GM18858 (cell line): Measurements from ENCODE around the gene ADISSP.

Experiments
- ATAC-seq: cut with Tn5 transposase; IDR thresholded peaks from one replicate; pipeline ENCODE4 v1.9.1; 2021; ENCODE audit not compliant: unreplicated experiment

The ADISSP gene

DNA sequence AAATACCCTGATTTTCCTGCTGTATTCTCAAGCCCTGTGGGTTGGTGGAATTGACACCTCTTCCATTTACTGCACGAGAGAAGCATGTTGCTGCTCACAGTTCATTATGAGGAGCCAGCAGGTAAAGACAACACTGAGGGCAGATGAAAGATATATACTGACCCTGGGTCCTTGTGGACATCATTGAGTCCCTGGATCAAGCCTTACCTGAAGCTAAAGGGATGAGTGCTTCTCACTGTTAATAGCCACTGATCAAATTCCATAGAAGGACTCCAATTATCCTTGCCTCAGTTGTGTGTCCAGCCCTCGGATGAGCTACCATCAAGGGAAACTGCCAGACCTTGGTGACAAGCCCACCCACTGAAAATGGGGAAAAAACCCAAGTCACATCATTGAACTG is 47.5 kb downstream of the ADISSP start:
- ATAC-seq: no peak

GRCh38 chr20:3719046-3719445 is 48.5 kb downstream of the ADISSP start:
- no peak for ATAC-seq

DNA sequence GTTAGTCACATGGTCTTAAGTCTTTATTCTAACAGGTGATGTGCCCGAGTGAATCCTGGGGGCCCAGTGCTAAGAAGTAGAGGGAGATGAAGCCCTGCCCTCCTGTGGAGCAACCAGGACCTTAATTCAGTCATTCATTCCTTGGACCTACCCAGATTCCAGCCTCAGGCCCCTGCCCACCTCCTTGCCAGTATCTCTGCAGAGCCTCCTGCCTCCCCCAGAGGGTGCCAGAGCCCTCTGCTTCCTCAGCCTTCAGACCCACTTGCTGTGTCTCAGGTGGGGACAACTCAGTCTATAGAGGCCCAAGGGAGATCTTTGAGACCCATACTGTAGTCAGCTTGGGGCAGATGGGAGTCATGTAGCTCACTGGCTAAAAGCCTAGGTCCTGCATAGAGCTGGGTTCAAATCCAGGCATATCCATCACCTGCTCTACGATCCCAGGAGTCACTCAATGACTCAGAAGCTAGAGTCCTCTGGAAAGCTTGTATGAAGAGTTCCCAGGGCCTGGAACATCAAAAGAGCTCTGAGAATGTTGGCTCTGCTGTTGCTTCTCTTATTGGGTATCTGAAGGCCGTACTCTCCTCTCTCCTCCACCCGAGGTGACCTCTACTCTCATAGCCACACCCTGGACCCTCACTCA is 51.2 kb downstream of the ADISSP start:
- no peak for ATAC-seq

DNA sequence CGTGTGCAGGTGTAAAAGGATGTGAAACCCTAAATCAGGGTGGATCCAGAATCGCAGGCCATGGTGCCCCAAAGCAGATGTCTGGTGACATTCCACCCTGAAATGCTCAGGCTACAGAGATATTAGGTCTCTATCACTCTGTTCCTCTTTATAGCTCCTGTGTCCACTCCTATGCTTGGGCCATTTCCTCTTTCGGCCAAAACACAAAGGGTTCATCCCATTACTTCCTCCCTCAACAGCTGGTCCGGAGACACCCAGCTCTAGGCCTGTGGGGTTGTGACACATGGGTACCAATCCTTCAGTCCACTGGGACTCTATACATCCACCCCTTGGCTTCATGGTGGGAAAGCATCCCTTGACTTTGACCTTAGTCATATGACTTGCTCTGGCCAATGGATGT is 53.5 kb downstream of the ADISSP start:
- ATAC-seq: no peak

DNA sequence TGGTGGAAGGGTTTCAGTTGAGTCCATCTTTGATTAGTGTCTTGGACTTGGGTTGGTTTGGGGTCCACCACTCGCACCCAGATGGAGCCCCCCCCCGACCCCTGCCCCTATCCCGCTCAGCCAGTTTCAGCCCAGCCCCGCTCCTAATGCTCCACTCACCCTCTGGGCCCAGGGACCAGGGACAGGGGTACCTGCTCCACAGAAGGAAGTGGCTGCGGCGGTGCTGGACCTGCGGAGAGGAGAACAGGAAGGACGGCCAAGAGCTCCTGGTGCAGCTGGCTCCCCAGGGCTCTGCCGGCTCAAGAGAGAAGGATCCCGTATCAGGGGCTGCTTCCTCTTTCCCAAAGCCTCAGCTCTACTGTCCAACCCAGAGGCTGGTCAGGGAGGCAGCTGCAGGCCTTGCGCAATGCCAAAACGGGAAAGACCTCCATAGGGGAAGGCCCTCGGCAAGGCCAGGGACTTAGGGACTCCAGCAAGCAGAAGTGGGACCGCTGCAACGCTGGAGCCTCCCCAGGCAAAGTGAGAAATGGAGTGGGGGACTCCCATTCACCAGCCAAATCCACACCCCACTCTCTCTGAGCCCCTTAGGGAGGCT is 55.2 kb downstream of the ADISSP start, which contains the start of gene SIGLEC1:
Gene SIGLEC1 (minus strand): TSS at position 322 of the 595 bp plus-strand sequence. CDS start 5,472 bp downstream, outside the sequence.
- no peak for ATAC-seq

- ATAC-seq: no peak
Measured at GRCh38 chr20:3711484-3711941, 56.0 kb downstream of the ADISSP start.

DNA sequence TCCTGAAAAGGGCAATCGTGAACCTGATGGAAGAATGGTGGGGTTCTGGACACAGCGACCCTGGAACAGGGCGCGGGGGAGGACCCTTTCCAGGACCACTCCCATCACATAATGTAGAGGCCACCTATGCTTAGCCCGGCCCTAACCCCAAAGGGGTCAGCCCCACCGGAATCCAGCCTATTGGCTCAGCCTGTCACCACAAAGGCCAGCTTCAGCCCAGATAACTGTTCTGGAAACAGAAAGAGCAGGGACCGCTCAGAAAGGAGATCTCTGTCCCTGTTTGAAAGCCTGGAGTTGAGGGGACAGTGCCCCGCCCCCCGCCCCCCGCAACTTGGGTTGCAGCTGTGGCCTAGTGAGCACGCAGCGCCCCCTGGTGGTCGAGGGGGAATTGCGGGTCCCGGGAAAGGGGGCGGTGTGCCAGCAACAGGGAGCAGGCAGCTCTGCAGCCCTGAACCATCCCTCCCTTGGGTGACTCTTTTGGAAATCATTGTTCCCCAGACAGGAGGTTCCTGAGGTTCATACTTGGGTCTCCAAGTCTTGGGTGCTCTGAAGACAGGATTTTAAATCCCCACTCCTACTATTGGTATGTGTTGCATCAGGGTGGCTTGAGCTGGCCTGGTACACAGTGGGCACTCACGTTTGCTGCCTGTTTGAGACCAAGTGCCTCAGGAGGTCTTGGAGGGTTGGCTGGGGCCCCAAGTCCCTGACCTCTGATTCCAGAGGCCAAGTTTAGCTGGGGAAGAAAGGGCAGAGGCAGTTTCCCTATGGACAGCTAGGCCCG is 56.7 kb downstream of the ADISSP start:
- no peak for ATAC-seq

GRCh38 chr20:3710011-3710466 is 57.5 kb downstream of the ADISSP start:
- ATAC-seq: no peak

GRCh38 chr20:3707508-3707899 is 60.0 kb downstream of the ADISSP start:
- no peak for ATAC-seq

GRCh38 chr20:3706774-3707507 is 60.6 kb downstream of the ADISSP start:
- ATAC-seq: no peak

GRCh38 chr20:3705970-3706739 is 61.4 kb downstream of the ADISSP start:
- no peak for ATAC-seq

DNA sequence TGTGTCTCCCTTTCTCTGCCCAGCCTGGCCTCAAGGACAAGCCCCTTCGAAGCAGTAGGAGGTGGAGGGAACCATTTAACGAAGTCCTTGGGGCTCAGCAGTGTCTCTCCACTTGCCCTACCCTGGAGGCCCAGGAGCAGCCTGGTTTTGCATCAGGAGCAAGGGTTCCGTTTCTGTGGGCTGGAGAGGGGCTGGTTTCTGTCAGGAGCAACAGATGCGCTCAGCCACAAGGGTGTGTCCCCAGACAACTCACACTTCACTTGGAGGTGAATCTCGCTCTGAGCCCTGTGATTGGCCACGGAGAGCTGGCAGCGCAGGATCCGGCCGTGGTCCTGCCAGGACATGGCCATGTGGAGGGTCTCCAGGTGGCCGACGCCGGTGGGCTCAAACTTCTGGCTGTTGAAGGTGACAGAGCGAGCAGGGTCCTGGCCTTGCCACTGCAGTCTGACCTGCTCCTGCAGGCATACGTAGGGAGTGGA is 62.0 kb downstream of the ADISSP start:
- no peak for ATAC-seq

- no peak for ATAC-seq
Measured at GRCh38 chr20:3704087-3704486, 63.5 kb downstream of the ADISSP start.
